Mesendoderm (in vitro differentiated cells): Measurements from ENCODE around the gene CHD6.

Experiments used
- DNase-seq: peaks from one replicate; pipeline ENCODE4 v3.0.0; 2013
- H2AK5ac ChIP-seq: 2 replicates; pipeline ENCODE4 v1.6.1; 2013; ENCODE audit warnings: low read length, inconsistent platforms
- H2BK120ac ChIP-seq: 2 replicates; pipeline ENCODE4 v1.6.1; 2013; ENCODE audit warnings: low read depth, mild to moderate bottlenecking, low read length, moderate library complexity, mixed read lengths
- H2BK15ac ChIP-seq: replicated peaks from 2 replicates; pipeline ENCODE4 v1.6.1; 2013; ENCODE audit warnings: low read depth, mild to moderate bottlenecking, moderate library complexity
- H2BK5ac ChIP-seq: 2 replicates; pipeline ENCODE4 v1.6.1; 2013; ENCODE audit warnings: low read length, inconsistent platforms
- H3K18ac ChIP-seq: 2 replicates; pipeline ENCODE4 v1.6.1; 2013; ENCODE audit warnings: mild to moderate bottlenecking, low read length, mixed read lengths
- H3K23ac ChIP-seq: one replicate; pipeline ENCODE4 v1.6.1; 2013; ENCODE audit warnings: low read length
- H3K27ac ChIP-seq: 2 replicates; pipeline ENCODE4 v1.5.1; 2013; ENCODE audit warnings: low read depth, mild to moderate bottlenecking, inconsistent platforms, low read length, moderate library complexity
- H3K27me3 ChIP-seq: 2 replicates; pipeline ENCODE4 v1.6.1; 2013; ENCODE audit warnings: low read length, control low read depth, mild to moderate bottlenecking, inconsistent platforms; ENCODE audit not compliant: insufficient read depth, poor library complexity
- H3K36me3 ChIP-seq: 2 replicates; pipeline ENCODE4 v1.6.1; 2013; ENCODE audit warnings: low read length, inconsistent platforms; ENCODE audit not compliant: control insufficient read depth, insufficient read depth
- H3K4ac ChIP-seq: one replicate; pipeline ENCODE4 v1.6.1; 2013; ENCODE audit warnings: low read depth, mild to moderate bottlenecking, low read length, moderate library complexity
- H3K4me1 ChIP-seq: 2 replicates; pipeline ENCODE4 v1.6.1; 2013; ENCODE audit warnings: low read depth, low read length, inconsistent platforms; ENCODE audit not compliant: control insufficient read depth
- H3K4me2 ChIP-seq: 2 replicates; pipeline ENCODE4 v1.6.1; 2013; ENCODE audit warnings: low read length
- H3K4me3 ChIP-seq: 2 replicates; pipeline ENCODE4 v1.5.1; 2013; ENCODE audit warnings: mild to moderate bottlenecking, low read length
- H3K56ac ChIP-seq: one replicate; pipeline ENCODE4 v1.6.1; 2013; ENCODE audit warnings: low read length
- H3K79me1 ChIP-seq: 2 replicates; pipeline ENCODE4 v1.6.1; 2013; ENCODE audit warnings: low read length, inconsistent platforms
- H3K79me2 ChIP-seq: 2 replicates; pipeline ENCODE4 v1.6.1; 2013; ENCODE audit warnings: mild to moderate bottlenecking, low read length; ENCODE audit not compliant: control insufficient read depth, insufficient read depth
- H3K9ac ChIP-seq: 2 replicates; pipeline ENCODE4 v1.6.1; 2013; ENCODE audit warnings: low read length, inconsistent platforms
- H4K5ac ChIP-seq: one replicate; pipeline ENCODE4 v1.6.1; 2013; ENCODE audit warnings: low read length
- H4K8ac ChIP-seq: one replicate; pipeline ENCODE4 v1.6.1; 2013; ENCODE audit warnings: low read depth, mild to moderate bottlenecking, control low read depth, low read length, moderate library complexity
- WGBS: extraction: QIAGEN DNeasy Blood & Tissue Kit; methylation state at CpG from one replicate; pipeline ENCODE4 v1.1.7; 2013; ENCODE audit warnings: low lambda C conversion rate, missing lambda C conversion rate; ENCODE audit not compliant: insufficient coverage; ENCODE audit errors: extremely low coverage; 5-methylcytosine and 5-hydroxymethylcytosine counted together

Gene CHD6

GRCh38 chr20:41359541-41360011, 258.6 kb downstream of the CHD6 start:
- DNase-seq, result no peak
- no CpG with 5 or more reads among the region's 9 CpGs for WGBS

GRCh38 chr20:41358717-41359116, 259.5 kb downstream of the CHD6 start:
- H2BK120ac ChIP-seq, result no peak overlapping the region
- H3K23ac ChIP-seq, result no peak overlapping the region
- H3K27ac ChIP-seq, result no peak overlapping the region
- no peak overlapping the region for H3K9ac ChIP-seq
- H2BK5ac ChIP-seq, result no peak overlapping the region
- no peak overlapping the region for H3K18ac ChIP-seq
- no peak overlapping the region for H4K5ac ChIP-seq
- no peak overlapping the region for H3K4me3 ChIP-seq
- no peak for DNase-seq
- H2AK5ac ChIP-seq, result no peak overlapping the region
- no peaks in the 10 kb centered on the region for H3K36me3 ChIP-seq
- no peaks in the 10 kb centered on the region for H3K4me1 ChIP-seq
- no peak overlapping the region for H3K56ac ChIP-seq
- WGBS, result no CpG with 5 or more reads among the region's 7 CpGs
- no peak overlapping the region for H4K8ac ChIP-seq
- H3K27me3 ChIP-seq, result no peaks in the 10 kb centered on the region
- H2BK15ac ChIP-seq, result no peak overlapping the region
- no peaks in the 10 kb centered on the region for H3K79me1 ChIP-seq
- H3K4ac ChIP-seq, result no peak overlapping the region
- H3K79me2 ChIP-seq, result no peaks in the 10 kb centered on the region
- H3K4me2 ChIP-seq, result no peak overlapping the region

More at GRCh38 chr20:41359541-41360011, 258.6 kb downstream of the CHD6 start:
- Histone ChIP-seq H3K36me3 (no peaks in the 10 kb centered on the region), H3K56ac (no peak overlapping the region), H2BK5ac (no peak overlapping the region), H3K23ac (no peak overlapping the region), H3K27ac (no peak overlapping the region), H4K5ac (no peak overlapping the region), H3K27me3 (no peaks in the 10 kb centered on the region), H2BK120ac (no peak overlapping the region), H2BK15ac (no peak overlapping the region), H4K8ac (no peak overlapping the region), H3K4me3 (no peak overlapping the region), H2AK5ac (no peak overlapping the region), H3K79me1 (no peaks in the 10 kb centered on the region), H3K79me2 (no peaks in the 10 kb centered on the region), H3K4me1 (no peaks in the 10 kb centered on the region), H3K4ac (no peak overlapping the region), H3K4me2 (no peak overlapping the region), H3K9ac (no peak overlapping the region), H3K18ac (no peak overlapping the region)

GRCh38 chr20:41358230-41358629, 259.9 kb downstream of the CHD6 start:
- Histone ChIP-seq H2BK15ac (no peak overlapping the region), H3K79me1 (no peaks in the 10 kb centered on the region), H3K27ac (no peak overlapping the region), H3K4me3 (no peak overlapping the region), H3K56ac (no peak overlapping the region), H3K4ac (no peak overlapping the region), H2AK5ac (no peak overlapping the region), H4K5ac (no peak overlapping the region), H3K4me1 (no peaks in the 10 kb centered on the region), H3K9ac (no peak overlapping the region), H3K4me2 (no peak overlapping the region), H2BK120ac (no peak overlapping the region), H4K8ac (no peak overlapping the region), H3K36me3 (no peaks in the 10 kb centered on the region), H3K23ac (no peak overlapping the region), H3K18ac (no peak overlapping the region), H3K79me2 (no peaks in the 10 kb centered on the region), H3K27me3 (no peaks in the 10 kb centered on the region), H2BK5ac (no peak overlapping the region)
- no peak for DNase-seq
- no CpG with 5 or more reads among the region's 9 CpGs for WGBS

- no peak for DNase-seq
- Histone ChIP-seq H3K18ac (no peak overlapping the region), H3K27me3 (no peaks in the 10 kb centered on the region), H2BK15ac (no peak overlapping the region), H4K8ac (no peak overlapping the region), H4K5ac (no peak overlapping the region), H2BK5ac (no peak overlapping the region), H3K4me2 (no peak overlapping the region), H3K56ac (no peak overlapping the region), H3K23ac (no peak overlapping the region), H3K36me3 (no peaks in the 10 kb centered on the region), H3K79me1 (no peaks in the 10 kb centered on the region), H3K4ac (no peak overlapping the region), H3K9ac (no peak overlapping the region), H3K79me2 (no peaks in the 10 kb centered on the region), H2BK120ac (no peak overlapping the region), H3K4me3 (no peak overlapping the region), H3K27ac (no peak overlapping the region), H3K4me1 (no peaks in the 10 kb centered on the region), H2AK5ac (no peak overlapping the region)
- WGBS, result no CpG with 5 or more reads among the region's 11 CpGs
These were observed 260.6 kb downstream of the CHD6 start for GRCh38 chr20:41357424-41358163.

- Histone ChIP-seq H4K5ac (no peak overlapping the region), H3K79me2 (no peaks in the 10 kb centered on the region), H4K8ac (no peak overlapping the region), H3K4me1 (no peaks in the 10 kb centered on the region), H3K23ac (no peak overlapping the region), H3K79me1 (no peaks in the 10 kb centered on the region), H2BK120ac (no peak overlapping the region), H3K4me2 (no peak overlapping the region), H3K27me3 (no peaks in the 10 kb centered on the region), H3K36me3 (no peaks in the 10 kb centered on the region), H2BK15ac (no peak overlapping the region), H3K18ac (no peak overlapping the region), H3K9ac (no peak overlapping the region), H3K4ac (no peak overlapping the region), H3K56ac (no peak overlapping the region), H3K4me3 (no peak overlapping the region), H2AK5ac (no peak overlapping the region), H3K27ac (no peak overlapping the region), H2BK5ac (no peak overlapping the region)
- DNase-seq, result no peak
- no CpG with 5 or more reads among the region's 13 CpGs for WGBS
These were observed 261.2 kb downstream of the CHD6 start for GRCh38 chr20:41356951-41357350.
